ENCODE data around the gene LRP1-AS. TPM values are rescaled to one million over a fixed set of nuclear protein-coding genes. Genes with fewer than 3 reads are reported as not detected.

Gene LRP1-AS
- total and polyA plus RNA-seq, 10 of the 15 experiments (the other 5 are each of a cell fraction or from before 2014, with no cell fraction given), result not detected

- TF ChIP-seq, protein P1, sequence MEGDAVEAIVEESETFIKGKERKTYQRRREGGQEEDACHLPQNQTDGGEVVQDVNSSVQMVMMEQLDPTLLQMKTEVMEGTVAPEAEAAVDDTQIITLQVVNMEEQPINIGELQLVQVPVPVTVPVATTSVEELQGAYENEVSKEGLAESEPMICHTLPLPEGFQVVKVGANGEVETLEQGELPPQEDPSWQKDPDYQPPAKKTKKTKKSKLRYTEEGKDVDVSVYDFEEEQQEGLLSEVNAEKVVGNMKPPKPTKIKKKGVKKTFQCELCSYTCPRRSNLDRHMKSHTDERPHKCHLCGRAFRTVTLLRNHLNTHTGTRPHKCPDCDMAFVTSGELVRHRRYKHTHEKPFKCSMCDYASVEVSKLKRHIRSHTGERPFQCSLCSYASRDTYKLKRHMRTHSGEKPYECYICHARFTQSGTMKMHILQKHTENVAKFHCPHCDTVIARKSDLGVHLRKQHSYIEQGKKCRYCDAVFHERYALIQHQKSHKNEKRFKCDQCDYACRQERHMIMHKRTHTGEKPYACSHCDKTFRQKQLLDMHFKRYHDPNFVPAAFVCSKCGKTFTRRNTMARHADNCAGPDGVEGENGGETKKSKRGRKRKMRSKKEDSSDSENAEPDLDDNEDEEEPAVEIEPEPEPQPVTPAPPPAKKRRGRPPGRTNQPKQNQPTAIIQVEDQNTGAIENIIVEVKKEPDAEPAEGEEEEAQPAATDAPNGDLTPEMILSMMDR (IDR thresholded peaks at IDR 0.05 in 2 of 3, conservative IDR thresholded peaks at IDR 0.05 in 1 of 3; ENCODE audit: control insufficient read depth in 2 of 3, extremely low read depth in 1 of 3, insufficient read depth in 1 of 3, low read depth in 3 of 3, low read length in 3 of 3), result no peak
- TF ChIP-seq ZNF274 (IDR thresholded peaks at IDR 0.05; ENCODE audit: insufficient read depth, insufficient read length) (no peak), CBFB (IDR thresholded peaks at IDR 0.05; ENCODE audit: low read depth) (no peak), KLF5 (IDR thresholded peaks at IDR 0.05; ENCODE audit: partially characterized antibody) (no peak), PKNOX1 (IDR thresholded peaks at IDR 0.05) (no peak), PML (IDR thresholded peaks at IDR 0.05; ENCODE audit: low read length) (no peak), NR2C1 (IDR thresholded peaks at IDR 0.05) (no peak), STAT3 (IDR thresholded peaks at IDR 0.05; ENCODE audit: low read depth, low read length) (no peak), RAD21 (IDR thresholded peaks at IDR 0.05; ENCODE audit: insufficient read depth, low read depth, low read length) (no peak)
Observed at GRCh38 chr12:57193706-57194245, 46.4 kb upstream of the LRP1-AS start (continued).

DNA sequence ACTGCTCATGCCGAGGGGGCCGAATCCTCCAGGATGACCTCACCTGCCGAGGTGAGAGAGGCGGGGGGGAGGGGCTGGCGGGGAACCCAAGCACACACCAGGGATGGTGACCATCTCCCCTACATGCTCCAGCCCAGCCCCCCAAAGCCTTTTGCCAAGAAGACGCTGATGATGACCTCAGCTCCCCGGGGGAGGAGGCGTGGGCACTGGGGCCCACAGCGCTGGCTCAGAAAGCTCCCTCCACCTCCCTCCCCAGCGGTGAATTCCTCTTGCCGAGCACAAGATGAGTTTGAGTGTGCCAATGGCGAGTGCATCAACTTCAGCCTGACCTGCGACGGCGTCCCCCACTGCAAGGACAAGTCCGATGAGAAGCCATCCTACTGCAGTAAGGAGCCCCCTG lies 45.5 kb upstream of the LRP1-AS start:
- intact Hi-C loops (cut with micrococcal nuclease; ENCODE audit: unreplicated experiment) (no loop called here), in situ Hi-C loops (cut with MboI) (no loop called here)
- Histone ChIP-seq H3K79me2 (ENCODE audit: control insufficient read depth, insufficient read depth, low read length) (no peaks in the 10 kb centered on the region), H3K27me3 (replicated peaks in 1 of 2; ENCODE audit: control insufficient read depth in 2 of 2, insufficient read depth in 2 of 2, low read length in 1 of 2) (no peaks in the 10 kb centered on the region), H2AFZ (ENCODE audit: control insufficient read depth, low read depth, low read length) (no peak overlapping the region), H3K9me3 (replicated peaks; ENCODE audit: control insufficient read depth, insufficient read depth, low read length) (no peaks in the 10 kb centered on the region), H3K4me3 (no peak overlapping the region), H4K20me1 (ENCODE audit: control insufficient read depth, insufficient read depth) (no peaks in the 10 kb centered on the region), H3K36me3 (ENCODE audit: control insufficient read depth in 2 of 2, insufficient read depth in 2 of 2, low read length in 1 of 2) (no peaks in the 10 kb centered on the region; a peak in 1 of 4 replicates), H3K4me1 (ENCODE audit: control insufficient read depth, insufficient read depth, low read length) (no peaks in the 10 kb centered on the region), H3K9ac (ENCODE audit: control insufficient read depth, insufficient read depth, low read length) (no peak overlapping the region), H3K4me2 (ENCODE audit: control insufficient read depth, insufficient read depth) (no peak overlapping the region), H3K27ac (ENCODE audit: control insufficient read depth, insufficient read depth) (no peak overlapping the region)
- ChIA-PET SMC1A (ENCODE audit: uncharacterized antibody, unreplicated experiment) (no interaction called here), POLR2A (no interaction called here), RAD21 (ENCODE audit: unreplicated experiment) (no interaction called here), CTCF (no interaction called here)
- TF ChIP-seq, protein P2, sequence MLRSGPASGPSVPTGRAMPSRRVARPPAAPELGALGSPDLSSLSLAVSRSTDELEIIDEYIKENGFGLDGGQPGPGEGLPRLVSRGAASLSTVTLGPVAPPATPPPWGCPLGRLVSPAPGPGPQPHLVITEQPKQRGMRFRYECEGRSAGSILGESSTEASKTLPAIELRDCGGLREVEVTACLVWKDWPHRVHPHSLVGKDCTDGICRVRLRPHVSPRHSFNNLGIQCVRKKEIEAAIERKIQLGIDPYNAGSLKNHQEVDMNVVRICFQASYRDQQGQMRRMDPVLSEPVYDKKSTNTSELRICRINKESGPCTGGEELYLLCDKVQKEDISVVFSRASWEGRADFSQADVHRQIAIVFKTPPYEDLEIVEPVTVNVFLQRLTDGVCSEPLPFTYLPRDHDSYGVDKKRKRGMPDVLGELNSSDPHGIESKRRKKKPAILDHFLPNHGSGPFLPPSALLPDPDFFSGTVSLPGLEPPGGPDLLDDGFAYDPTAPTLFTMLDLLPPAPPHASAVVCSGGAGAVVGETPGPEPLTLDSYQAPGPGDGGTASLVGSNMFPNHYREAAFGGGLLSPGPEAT (IDR thresholded peaks at IDR 0.05; ENCODE audit: low read depth), result no peak
- no peak for TF ChIP-seq KLF5 (IDR thresholded peaks at IDR 0.05; ENCODE audit: partially characterized antibody)
- no peak for TF ChIP-seq PML (IDR thresholded peaks at IDR 0.05; ENCODE audit: low read length)
- no peak for TF ChIP-seq NFYA (IDR thresholded peaks at IDR 0.05; ENCODE audit: borderline replicate concordance, low read depth, low read length)
- TF ChIP-seq MYB (IDR thresholded peaks at IDR 0.05; ENCODE audit: borderline replicate concordance, low read depth, low read length), result no peak
- no peak for DNase-seq (ENCODE audit: low read depth, low spot score)
- no peak for FAIRE-seq
- no peak for ATAC-seq
- no TSS peak for BruUV-seq (replicated peaks)
- 60% methylated on average over 15 of the region's 16 CpGs for WGBS (ENCODE audit: insufficient coverage, insufficient replicate concordance, low lambda C conversion rate, missing lambda C conversion rate)

Data from GM12878 (cell line).